Type B pancreatic cell (in vitro differentiated cells): ENCODE measurements around the gene FYB1. TPM values are rescaled to one million over a fixed set of nuclear protein-coding genes. Genes with fewer than 3 reads are reported as not detected.

ENCODE experiments used
- DNase-seq: peaks from one replicate; pipeline ENCODE4 v3.0.0; 2021; ENCODE audit warnings: mixed read lengths; ENCODE audit not compliant: unreplicated experiment; ENCODE audit errors: extremely low spot score
- H3K27ac Mint-ChIP-seq: 2 replicates; pipeline ENCODE4 v1.8.0; 2021; ENCODE audit warnings: mild to moderate bottlenecking, mixed read lengths
- H3K27me3 Mint-ChIP-seq: 2 replicates; pipeline ENCODE4 v1.8.0; 2021; ENCODE audit warnings: mixed read lengths
- H3K36me3 Mint-ChIP-seq: 2 replicates; pipeline ENCODE4 v1.8.0; 2021; ENCODE audit warnings: mixed read lengths
- H3K4me1 Mint-ChIP-seq: one replicate; pipeline ENCODE4 v1.8.0; 2021; ENCODE audit warnings: mixed read lengths; ENCODE audit not compliant: unreplicated experiment
- H3K4me3 Mint-ChIP-seq: 2 replicates; pipeline ENCODE4 v1.8.0; 2021; ENCODE audit warnings: mild to moderate bottlenecking, mixed read lengths
- H3K9me3 Mint-ChIP-seq: 2 replicates; pipeline ENCODE4 v1.8.0; 2021; ENCODE audit warnings: mixed read lengths
- CTCF ChIP-seq: fragments of 200-600 bp; sonication (generic); conservative IDR thresholded peaks from 2 replicates; pipeline ENCODE4 v1.5.0; 2021; ENCODE audit warnings: antibody characterized with exemption, mild to moderate bottlenecking
- total RNA-seq: library from RNA; stranded (reverse); gene quantifications from 2 replicates; pipeline ENCODE4 v1.2.1, GENCODE V29; 2021; ENCODE audit warnings: low replicate concordance

The FYB1 gene
- total RNA-seq, 1 donor from 2014 or later = 0.24 TPM

DNA sequence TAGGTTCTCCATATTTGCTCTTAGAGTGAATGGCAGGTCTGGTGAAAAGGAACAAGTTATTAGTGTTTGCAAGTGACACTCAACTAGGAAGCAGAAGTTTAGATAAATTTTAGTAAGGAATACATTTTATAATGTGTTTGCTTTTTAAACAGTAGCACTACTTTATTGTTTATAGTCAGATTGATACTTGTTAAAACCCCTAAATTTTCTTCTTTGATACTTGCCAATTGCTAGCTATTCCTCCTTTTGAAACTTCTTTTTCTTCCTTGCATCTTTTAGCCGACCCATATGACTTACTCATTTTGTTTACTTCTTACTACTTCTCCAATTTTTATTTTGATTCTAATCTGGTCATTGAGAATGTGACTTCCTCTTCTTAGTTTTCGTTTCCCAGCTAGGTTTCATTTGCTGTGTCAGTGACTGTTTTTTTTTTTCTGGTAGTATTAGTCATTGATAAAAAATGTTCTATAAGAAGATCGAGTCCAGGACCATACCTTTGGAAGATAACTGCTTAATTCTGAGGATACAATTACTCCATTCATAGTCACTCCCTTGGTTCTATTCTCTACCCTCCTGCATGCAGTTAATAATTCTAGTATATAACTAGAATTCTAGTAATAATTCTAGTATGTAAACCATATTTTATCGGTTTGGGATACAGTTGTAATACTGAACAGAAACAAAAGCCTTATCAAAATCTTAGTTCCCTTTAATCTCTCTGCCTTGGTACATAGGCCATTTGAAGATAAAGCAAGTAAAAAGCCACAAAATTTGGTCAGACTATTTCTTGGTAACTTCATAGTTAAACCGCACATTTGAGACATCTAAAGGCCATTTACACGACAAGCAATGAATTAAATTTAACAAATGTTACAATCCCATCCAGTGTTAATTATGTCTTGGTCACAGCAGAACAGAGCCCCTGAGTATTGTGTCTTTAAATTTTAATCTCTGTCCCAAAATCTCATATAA, 142.3 kb downstream of the FYB1 start:
- H3K27ac Mint-ChIP-seq = peak overlapping the region; percentile 63
- H3K27me3 Mint-ChIP-seq = peaks cover 10% of the 10 kb centered on the region
- no peaks in the 10 kb centered on the region for H3K9me3 Mint-ChIP-seq
- H3K4me3 Mint-ChIP-seq = peak overlapping the region; percentile 58
- DNase-seq = no peak
- peaks cover 8% of the 10 kb centered on the region for H3K4me1 Mint-ChIP-seq
- TF ChIP-seq CTCF = no peak
- H3K36me3 Mint-ChIP-seq = no peaks in the 10 kb centered on the region

DNA sequence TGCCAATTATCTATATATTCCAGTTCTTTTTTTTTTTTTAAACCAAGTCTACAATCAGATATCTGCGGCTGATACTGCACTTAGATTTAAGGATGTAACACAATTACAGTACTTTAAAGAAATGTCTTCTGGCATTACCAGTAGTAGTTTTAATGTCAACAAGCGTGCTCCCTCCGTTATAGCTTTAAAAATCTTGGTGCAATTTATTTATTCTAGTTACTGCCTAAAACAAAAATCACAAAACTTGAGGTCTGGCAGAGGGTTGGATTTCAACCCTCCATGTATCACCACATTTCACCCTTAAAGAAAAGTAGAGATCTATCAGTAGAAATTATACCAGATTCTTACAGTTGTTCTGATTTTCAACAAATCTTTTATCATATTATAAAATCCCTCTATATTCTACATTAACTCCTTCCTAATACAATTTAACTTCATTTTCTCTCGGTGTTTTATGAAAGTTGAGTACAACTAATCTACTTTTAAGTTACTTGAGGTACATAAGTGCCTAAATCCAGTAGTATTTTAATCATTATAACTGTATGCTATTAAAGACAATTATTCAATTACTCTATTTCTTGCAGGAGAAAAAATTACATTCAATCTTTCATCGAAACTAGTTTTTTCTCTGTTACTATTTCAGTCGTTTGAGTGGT, 143.1 kb downstream of the FYB1 start:
- Mint-ChIP-seq H3K4me3 (peak overlapping the region; percentile 53), H3K9me3 (no peaks in the 10 kb centered on the region), H3K27me3 (peaks cover 10% of the 10 kb centered on the region), H3K4me1 (peaks cover 16% of the 10 kb centered on the region), H3K27ac (no peak overlapping the region), H3K36me3 (no peaks in the 10 kb centered on the region)
- no peak for TF ChIP-seq CTCF
- DNase-seq = no peak

- peaks cover 2% of the 10 kb centered on the region for H3K36me3 Mint-ChIP-seq
- no peak for TF ChIP-seq CTCF
- H3K4me1 Mint-ChIP-seq = peaks cover 16% of the 10 kb centered on the region
- H3K9me3 Mint-ChIP-seq = no peaks in the 10 kb centered on the region
- H3K27ac Mint-ChIP-seq = peak within 1 kb of the TSS; percentile 98
- peak; percentile 92 for DNase-seq
- H3K27me3 Mint-ChIP-seq = peaks cover 7% of the 10 kb centered on the region
- peak within 1 kb of the TSS; percentile 97 for H3K4me3 Mint-ChIP-seq
These were observed 145.1 kb downstream of the FYB1 start, which contains the start of gene RICTOR for GRCh38 chr5:39074017-39074814. RICTOR (minus strand) TSS chr5:39074399; CDS start chr5:39074377, 22 bp downstream.

DNA sequence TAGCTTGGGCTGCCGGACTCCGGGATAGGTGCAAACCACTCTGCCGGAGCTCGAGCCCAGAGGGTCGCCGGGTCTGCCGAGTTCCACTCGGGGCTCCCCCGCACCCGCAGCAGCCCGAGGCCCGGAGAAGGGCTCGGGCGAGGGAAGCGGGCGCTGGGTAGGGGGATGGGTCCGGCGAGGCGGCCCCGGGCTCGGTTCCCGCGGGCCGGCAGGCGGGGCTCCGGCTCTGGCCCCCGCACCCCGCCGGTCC, 145.7 kb downstream of the FYB1 start:
- H3K4me3 Mint-ChIP-seq = peak overlapping the region; percentile 97
- TF ChIP-seq CTCF = no peak
- DNase-seq = no peak
- H3K36me3 Mint-ChIP-seq = peaks cover 4% of the 10 kb centered on the region
- H3K9me3 Mint-ChIP-seq = no peaks in the 10 kb centered on the region
- peak overlapping the region; percentile 98 for H3K27ac Mint-ChIP-seq
- peaks cover 7% of the 10 kb centered on the region for H3K27me3 Mint-ChIP-seq
- peaks cover 16% of the 10 kb centered on the region for H3K4me1 Mint-ChIP-seq

DNA sequence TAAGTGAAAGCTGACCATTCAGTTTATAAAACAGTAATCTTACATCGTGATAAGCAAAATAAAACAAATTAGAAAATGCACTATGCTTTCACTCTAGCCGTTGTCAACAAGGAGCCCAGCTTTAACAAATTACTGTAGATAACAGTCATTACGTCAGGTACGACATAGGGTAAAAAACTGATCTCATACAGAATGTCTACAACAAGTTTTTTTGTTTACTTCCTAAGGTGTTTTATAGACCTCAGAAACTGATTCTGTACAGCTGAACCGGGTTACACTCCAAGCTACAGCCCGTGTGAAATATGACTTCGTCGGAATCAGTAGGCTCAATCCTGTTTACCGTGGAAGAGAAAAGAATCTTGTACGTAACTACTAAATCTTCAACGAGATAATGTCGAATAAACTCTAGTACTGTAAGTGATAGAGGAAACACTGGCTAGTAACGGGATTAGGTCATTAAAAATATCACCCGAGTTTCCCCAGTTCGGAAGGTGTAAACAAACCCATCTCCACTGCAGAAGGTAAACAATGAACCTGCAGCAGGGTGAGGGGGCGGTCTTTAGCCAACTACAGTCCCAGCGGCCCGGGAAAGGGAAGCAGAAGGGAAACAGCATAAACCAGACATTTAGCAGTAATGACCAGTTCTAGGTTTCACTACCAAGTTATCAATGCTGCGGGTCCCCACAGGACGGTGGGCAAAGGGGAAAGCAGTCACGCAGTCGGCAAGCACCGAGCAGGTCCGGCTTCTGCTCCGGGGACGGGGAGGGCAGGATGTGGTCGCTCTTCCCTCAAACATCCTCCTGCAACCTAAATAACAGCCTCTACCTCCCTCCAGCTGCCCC, 146.2 kb downstream of the FYB1 start:
- peak overlapping the region; percentile 97 for H3K4me3 Mint-ChIP-seq
- H3K27ac Mint-ChIP-seq = peak overlapping the region; percentile 98
- peaks cover 10% of the 10 kb centered on the region for H3K36me3 Mint-ChIP-seq
- peaks cover 16% of the 10 kb centered on the region for H3K4me1 Mint-ChIP-seq
- no peak for DNase-seq
- no peak for TF ChIP-seq CTCF
- peaks cover 7% of the 10 kb centered on the region for H3K27me3 Mint-ChIP-seq
- no peaks in the 10 kb centered on the region for H3K9me3 Mint-ChIP-seq
